Activated CD4-positive, alpha-beta T cell treated with anti-CD3 and anti-CD28 coated beads for 24 hours (primary cell): ENCODE data around the gene GCAT.
A peak's percentile ranks its signal among the peaks of the same experiment; 100 is the strongest.

ENCODE experiments used
- DNase-seq, 2 donors: peaks; one replicate each; pipeline ENCODE4 v3.0.0-alpha.2; 2020; ENCODE audit warnings: low read depth in 2 of 2

Gene GCAT

DNA sequence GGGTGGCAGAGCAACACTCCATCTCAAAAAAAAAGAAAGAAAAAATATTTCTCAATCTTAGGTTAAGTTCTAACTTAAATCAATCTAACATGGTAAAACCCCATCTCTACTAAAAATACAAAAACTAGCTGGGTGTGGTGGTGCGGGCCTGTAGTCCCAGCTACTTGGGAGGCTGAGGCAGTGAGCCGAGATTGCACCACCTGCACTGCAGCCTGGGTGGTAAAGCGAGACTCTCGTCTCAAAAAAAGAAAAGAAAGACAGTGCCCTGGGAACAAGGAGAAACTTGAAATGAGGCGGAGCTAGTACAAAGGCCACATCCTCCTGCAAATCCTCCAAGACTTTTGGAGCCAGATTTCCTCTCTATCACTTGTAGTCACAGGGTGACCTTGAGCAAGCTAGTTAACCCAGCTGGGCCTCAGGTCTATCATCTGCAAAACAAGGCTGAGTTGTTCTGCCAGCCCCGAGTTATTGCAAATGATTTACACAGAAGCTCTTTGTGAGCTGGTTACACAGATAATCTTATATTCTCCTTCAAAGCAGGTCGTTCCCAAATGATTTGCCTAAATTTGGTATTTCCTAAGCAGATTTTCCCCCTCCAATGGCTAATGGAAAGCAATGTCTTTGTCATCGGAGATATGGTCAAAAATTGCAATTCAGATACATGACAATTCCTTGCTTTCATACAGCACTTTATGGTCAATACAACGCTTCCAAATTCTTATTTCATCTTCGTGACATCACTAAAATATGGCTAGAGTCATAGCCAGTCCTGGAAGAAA, 34.5 kb downstream of the GCAT start:
- no peak for DNase-seq

DNA sequence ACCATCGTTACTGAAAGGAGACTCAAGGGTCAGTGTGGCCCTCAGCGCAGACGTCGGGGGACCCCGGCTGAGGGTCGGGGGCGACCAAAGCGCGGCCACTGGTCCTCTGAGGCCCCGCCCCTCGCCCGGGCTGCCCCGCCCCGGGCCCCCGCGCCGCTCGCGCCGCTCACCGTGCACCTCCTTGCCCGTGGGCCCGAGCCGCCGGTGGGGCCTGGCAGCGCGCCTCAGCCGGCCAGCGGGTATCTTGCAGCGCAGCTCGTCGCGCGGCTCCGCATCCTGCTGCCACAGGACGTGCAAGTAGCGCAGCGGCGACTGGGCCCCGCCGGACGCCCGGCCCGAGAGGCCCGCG, 36.0 kb downstream of the GCAT start:
- DNase-seq, result peak in 1 of 2 donors; percentile 37

DNA sequence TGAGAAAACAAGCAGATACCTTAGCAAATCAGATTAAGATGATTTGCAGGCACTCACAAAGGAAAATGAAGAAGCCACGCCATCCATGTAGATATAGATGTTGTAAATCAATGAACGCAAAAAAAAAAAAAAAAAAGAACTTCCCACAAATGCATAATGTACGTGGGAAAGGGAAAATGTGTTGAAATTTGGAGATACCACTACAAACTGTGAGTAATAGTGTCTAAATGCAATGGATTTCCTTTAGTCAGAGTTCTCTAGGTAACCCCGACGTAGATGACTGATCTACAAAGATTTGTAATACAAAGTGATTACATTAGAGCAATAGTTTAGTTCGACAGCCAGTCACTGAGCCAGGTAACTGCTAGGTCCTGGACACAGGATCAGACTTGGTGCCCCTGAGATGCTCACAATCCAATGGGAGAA, 37.2 kb downstream of the GCAT start:
- no peak for DNase-seq

DNA sequence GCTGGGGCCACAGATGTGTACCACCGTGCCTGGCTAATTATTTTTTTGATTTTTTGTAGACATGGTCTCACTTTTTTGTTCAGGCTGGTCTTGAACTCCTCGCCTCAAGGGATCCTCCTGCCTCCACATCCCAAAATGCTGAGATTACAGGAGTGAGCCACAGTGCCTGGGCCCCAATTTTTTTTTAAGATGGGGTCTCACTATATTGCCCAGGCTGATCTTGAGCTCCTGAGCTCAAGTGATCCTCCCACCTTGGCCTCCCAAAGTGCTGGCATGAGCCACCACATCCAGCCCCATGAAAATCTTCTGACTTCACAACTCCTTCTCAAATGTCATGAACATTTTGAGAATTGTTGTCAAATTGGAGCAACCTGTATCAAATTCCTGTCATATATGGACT, 38.7 kb downstream of the GCAT start:
- no peak for DNase-seq

DNA sequence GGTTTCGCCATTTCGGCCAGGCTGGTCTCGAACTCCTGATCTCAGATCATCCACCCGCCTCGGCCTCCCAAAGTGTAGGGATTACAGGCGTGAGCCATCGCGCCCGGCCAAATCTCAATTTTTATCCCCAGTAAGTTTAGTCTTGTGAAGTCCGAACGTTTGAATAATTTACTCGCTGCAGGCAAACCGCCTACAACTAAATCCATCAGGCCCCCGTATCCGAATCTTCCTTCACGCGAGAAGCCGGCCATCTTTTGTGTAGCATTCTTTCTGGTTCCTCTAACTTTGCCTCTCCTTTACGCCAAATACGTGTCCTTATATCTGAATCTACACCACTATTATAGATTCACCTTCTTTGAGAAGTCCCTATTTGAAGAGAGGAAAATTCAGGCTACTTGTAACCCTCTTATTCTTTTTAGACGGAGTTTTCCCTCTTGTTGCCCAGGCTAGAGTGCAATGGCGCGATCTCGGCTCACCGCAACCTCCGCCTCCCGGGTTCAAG, 40.9 kb downstream of the GCAT start:
- DNase-seq, result no peak

DNA sequence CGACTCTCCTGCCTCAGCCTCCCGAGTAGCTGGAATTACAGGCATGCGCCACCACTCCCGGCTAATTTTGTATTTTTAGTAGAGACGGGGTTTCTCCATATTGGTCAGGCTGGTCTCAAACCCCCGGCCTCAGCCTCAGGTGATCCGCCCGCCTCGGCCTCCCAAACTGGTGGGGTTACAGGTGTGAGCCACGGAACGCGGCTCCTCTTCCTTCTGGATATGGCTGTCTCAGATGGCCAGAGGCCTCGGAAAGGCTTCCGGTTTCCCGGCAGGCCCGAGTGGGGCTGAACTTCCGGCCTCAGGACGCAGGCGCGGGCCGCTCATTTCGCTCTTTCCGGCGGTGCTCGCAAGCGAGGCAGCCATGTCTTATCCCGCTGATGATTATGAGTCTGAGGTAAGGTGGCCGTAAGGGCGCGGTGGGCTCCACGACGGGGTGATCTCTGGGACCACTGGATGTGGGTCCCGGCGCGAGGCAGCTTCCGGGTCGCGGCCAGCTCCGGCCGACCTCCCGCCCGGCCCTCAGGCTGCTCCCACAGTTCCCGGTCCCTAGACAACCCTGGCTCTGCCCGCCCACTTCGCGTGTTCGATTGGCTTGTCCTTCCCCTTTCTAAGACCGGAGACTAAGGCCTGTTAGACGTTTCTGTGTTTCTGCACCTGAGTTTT, 41.5 kb downstream of the GCAT start, which contains the start of gene EIF3L:
Gene EIF3L (plus strand): TSS at position 331 of the 663 bp plus-strand sequence. CDS start 31 bp downstream, at position 362.
- peak; percentile 78 to 83 for DNase-seq

DNA sequence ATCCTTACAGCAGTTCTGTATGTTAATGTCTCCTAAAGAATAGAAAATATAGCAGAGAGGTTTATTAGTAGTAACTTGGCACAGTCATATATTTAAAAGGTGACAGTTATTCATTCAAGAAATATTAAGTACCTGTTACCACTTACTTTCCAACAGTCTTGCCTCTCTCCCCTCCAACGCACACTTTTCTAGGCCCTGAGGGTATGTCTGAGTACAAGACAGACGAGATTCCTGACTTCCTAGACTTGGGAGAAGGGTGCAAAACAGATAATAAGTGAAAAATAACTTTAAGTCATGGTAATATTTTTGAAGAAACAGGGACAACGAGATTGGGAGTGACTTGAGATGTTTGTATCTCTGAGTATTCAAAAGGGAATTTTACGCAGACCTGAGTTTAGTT, 43.1 kb downstream of the GCAT start:
- no peak for DNase-seq

DNA sequence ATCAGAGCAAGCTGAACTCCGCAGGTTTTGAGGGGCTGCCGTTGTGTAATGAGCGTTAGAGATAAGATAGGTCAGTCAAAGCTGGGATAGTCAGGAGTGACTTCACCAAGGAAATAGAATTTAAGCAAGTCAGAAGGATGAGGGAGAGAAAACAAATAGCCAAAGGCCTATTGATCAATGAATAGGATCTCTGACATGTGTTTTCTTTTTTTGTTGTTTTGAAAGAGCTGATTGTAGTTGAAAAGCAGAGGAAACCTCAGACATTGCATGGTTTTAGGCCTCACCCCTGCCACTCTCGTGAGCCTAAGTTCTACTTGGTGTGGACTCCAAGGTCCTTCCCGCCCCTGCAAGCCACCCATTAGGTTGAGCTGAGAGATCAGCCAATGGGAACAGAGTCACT, 44.7 kb downstream of the GCAT start:
- no peak for DNase-seq

DNA sequence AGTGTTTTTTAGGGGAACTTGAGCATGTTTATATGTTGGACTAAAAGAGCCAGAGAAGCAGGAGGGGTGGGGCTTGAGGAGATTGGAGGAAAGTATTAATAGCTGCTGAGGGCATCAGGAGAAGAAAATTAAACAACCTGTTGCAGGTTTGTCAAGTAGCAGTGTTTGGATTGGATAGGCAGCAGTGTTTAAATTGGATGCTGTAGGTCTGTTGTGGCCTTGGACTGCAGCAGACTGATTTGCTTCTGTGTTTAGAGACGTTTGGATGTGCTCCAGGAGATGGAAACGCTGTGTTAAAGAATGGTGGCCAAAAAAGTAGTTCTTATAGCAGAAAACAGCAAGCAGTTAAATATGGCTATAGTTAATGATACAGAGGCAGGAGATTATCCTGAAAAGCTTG, 47.2 kb downstream of the GCAT start:
- DNase-seq, result no peak

DNA sequence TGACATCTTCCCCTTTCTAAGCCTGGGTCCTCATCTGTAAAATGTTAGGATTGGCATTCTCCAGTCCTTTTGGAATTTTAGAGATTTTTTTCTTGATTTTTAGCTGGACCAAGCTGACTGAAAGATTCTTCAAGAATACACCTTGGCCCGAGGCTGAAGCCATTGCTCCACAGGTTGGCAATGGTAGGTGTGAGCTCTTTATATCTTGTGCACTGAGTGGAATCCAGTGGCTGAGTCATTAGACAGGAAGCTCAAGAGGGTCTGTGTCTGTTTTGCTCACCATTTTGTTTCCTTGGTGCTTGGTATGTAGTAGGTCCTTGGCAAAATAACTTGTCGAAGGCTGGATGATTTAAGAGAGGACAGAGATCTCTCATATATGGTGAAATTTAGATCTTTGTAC, 47.7 kb downstream of the GCAT start:
- DNase-seq, result no peak

DNA sequence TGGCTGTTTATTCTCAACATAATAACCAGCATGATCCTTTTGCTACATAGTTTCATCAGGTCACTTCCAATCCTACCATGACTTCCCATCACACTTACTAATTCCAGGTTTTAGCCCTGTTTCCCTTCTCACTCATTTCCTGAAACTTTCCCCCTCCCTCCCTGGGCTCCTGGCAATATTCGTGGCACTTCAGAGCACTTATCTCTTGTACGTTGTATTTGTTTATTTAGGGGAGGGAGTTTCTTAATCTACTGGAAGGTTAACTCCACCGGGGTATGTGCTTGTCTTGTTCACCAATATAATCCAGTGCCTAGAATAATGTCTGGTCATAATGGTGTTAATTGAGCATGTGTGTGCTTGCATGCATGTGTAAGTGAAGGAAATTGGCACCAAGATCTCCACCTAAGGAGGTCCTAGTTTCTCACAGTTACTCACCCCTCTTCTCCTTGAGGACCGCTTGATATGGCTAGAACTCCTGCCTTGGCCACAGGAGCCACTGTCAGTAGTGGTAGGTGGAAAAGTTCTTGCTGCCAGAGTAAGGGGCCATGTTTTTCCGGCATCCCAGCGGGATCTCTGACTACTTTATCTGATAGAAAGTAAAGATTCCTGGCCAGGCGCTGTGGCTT, 53.2 kb downstream of the GCAT start:
- no peak for DNase-seq

DNA sequence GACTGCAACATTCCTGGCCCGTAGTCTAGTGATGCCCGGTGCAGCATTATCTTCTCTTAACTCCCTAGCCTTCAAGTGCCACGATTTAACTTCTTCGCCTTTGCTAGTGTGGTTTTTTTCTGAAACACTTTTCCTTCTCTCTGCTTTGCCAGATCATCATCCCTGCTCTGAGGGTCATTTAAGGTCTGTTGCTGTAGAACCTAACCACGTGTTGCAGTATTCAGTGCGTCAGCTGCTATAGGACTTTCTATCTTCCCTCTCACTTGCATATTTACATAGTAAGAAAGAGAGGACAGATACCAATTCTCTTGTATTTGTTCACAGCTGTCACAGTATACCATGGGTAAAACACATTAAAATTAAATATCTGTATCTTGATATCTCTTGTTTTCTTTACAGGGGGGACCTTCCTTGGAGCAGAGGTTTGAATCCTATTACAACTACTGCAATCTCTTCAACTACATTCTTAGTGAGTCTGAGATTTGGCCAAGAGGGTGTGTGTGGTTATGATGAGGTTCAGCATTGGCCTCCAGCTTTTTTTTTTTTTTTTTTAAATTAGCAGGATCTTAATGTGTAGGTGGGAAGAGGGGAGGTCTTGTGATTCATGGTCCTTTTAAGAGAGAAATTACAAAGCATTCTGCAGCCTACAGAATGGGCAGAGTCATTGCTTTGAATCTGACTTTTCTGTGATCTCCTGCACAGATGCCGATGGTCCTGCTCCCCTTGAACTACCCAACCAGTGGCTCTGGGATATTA, 55.0 kb downstream of the GCAT start:
- no peak for DNase-seq

DNA sequence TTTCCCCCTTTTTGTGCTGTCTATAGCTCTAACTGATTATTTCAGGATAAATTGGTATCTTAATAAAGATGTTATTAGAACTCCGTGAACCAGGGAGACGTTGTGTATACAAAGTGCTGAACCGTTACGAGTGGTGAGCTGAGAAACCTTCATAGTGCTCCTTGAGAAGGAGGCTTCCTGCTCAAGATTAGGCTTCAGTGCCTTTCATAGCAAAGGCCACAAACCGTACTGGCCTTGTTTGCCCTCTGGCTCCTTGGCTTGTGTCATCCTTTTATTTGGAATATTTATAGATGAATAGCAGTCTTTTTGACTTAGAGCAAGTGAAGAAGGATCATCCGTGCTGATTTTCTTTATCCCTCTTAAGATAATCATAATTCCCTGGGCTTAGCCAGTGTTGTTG, 57.8 kb downstream of the GCAT start:
- DNase-seq, result no peak
